Lung microvascular endothelial cell (primary cell): Measurements from ENCODE around the gene OSBPL9. TPM values are rescaled to one million over a fixed set of nuclear protein-coding genes. Genes with fewer than 3 reads are reported as not detected.
"Not testable (repeated sequence)": the region's sequence is repeated elsewhere in the genome, so short reads cannot be mapped to it uniquely, and the experiment has no call there.

Experiments
- DNase-seq, 2 donors: peaks; one replicate each; pipeline versions ENCODE4 v3.0.0 to v3.0.0-alpha.2; 2010; ENCODE audit warnings: low read depth in 2 of 2
- total RNA-seq: library from RNA; depleted of rRNA; stranded (reverse); fragments of >200 nt; gene quantifications from 2 replicates; pipeline ENCODE4 v1.2.1, GENCODE V29; 2014

OSBPL9 gene
- total RNA-seq, 1 donor from 2014 or later, result 79.0 TPM

DNA sequence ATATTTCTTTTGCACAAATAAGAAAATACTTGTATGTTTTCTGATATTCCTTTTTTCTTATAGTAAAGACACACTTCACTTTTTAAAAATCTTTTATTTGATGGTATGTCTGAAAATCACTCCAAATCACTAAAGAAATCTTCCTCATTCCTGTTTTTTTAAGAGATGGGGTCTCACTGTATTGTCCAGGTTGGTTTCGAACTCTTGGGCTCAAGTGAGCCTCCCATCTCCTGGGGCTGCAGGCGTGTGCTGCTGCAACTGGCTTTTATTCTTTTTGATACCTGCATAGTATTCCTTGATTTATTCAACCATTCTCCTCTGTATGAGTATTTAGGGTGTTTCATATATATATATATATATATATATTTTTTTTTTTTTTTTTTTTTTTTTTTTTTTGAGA, 88.1 kb downstream of the OSBPL9 start:
- no peak for DNase-seq

GRCh38 chr1:51708911-51709760, 92.2 kb downstream of the OSBPL9 start:
- DNase-seq, result no peak

- no peak for DNase-seq
Measured at GRCh38 chr1:51709951-51710350, 93.1 kb downstream of the OSBPL9 start.

- no peak for DNase-seq
Measured at GRCh38 chr1:51712590-51712989, 95.7 kb downstream of the OSBPL9 start.

- DNase-seq, result no peak
Measured at GRCh38 chr1:51714374-51715019, 97.6 kb downstream of the OSBPL9 start.

GRCh38 chr1:51715369-51715768, 98.5 kb downstream of the OSBPL9 start:
- DNase-seq, result no peak

DNA sequence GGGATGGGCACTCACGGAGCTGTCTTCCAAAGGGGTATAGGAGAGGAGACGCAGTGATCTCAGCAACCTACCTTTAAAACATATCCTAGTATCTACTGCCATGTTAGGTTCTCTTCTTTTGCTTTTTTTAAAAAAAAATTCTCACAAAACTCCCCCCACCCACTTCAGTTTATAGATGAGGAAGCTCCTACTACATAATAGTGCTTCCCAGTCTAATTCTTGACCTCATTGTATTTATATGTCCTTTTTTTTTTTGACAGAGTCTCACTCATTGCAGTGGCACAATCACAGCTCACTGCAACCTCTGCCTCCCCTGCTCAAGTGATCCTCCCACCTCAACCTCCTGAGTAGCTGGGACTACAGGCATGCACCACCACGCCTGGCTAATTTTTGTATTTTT, 99.9 kb downstream of the OSBPL9 start:
- no peak for DNase-seq

- no peak for DNase-seq
Measured at GRCh38 chr1:51717842-51718241, 101.0 kb downstream of the OSBPL9 start.

DNA sequence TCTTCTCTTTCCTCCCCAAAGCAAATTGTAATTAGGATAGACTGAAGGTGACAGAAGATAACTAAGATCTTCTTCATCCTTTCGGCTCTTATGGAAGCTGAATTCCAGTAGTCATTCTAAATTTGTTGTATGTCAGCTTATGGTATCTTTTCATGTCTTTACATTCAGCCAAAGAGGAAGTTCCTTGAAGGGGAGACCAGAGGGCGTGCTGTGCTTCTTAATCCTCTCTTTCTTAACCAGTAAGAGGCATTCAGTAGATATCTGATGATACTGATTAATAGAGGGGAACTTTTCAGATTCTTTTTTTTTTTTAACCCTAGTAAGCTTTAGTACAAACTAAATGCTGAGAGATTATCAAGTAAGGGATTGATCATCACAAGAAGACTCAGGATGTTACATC, 102.3 kb downstream of the OSBPL9 start:
- DNase-seq, result no peak

DNA sequence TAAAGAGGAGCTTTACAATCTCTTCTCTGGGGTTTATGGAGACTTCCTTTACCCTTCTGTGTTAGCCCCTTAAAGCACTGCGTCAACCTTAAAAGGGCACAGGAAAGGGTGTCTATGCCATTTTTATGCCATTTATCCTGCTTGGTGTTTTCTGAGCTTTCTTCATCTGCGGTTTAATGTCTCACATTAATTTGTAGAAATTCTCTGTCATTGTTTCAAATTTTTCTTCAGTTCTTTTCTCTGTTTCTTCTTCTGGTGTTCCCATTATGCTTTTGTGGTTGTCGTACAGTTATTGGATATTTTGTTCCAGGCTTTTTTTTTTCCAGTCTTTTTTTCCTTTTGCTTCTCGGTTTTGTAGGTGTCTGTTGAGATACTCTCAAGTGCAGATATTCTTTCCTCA, 107.9 kb downstream of the OSBPL9 start:
- no peak for DNase-seq

- no peak for DNase-seq
Measured at GRCh38 chr1:51726051-51726450, 109.2 kb downstream of the OSBPL9 start.

DNA sequence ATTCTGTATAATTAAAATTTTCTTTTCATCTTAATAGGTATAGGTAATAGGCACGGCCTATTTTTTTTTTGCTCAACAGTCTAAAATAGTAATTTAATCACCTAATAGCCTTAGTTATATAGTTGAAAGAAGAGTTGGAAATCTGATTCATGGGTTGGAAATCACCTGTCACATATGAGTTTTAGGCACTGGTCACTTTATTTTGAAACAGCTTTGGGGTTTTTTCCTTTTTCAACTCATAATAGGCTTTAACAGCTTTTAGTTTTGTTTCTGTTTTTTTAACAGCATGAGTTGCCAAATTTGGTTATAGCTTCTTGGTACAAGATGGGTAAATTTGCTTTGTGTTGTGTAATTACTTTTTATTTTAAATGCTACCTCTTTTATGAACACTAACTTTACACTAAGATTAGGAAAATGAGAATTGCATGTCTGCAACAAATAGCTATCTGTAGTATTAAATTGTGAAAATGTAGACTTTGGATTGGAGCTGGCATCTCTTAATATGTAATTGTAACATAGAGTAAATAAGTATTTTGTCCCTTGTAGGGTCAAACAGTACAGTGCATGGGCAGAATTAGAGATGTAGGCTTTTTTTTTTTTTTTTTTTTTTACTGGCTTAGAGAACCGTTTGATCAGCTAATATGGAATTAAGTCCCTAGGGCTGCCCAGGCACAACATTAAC, 109.8 kb downstream of the OSBPL9 start:
- DNase-seq, result no peak

DNA sequence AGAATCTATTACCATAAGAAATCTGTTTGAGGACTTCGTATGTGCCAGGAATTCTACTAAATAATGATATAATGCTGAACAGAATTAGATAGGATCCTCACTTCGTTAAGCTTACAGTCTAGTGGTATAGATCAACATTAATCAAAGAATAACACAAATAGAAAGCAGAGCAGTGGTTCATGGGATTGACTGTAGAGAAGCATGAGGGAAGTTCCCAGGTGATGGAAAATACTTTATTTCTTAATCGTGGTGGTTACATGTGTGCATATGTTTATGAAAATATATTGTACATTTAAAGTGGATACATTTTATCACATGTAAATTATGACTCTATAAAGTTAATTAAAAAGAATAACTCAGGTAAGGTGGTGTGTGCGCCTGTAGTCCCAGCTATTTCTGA, 110.5 kb downstream of the OSBPL9 start:
- DNase-seq, result no peak

DNA sequence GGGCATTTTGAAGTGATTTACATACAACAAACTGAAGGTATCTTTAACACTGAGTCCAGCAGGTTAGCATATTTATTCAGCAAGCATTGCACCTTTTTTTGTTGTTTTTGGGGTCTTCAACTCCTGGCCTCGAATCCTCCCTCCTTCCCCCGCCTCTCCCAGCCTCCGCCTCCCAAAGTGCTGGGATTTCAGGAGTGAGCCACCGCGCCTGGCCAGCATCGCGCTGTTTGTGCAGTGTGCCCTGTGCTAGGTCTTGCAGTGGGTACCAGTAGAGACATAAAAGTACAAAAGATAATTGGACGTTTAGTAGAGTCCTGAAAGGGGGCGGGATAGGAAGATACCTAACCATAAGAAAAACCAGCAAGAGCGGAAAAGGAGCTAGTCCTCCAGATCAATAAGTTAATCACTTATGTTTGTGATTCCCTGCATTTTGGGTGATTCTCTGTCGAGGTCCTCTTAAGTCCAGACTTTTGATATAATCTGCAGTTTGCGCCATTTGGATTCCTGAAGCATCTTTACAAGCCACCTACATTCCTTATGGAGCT, 111.8 kb downstream of the OSBPL9 start:
- DNase-seq, result no peak

GRCh38 chr1:51729156-51729823, 112.4 kb downstream of the OSBPL9 start:
- DNase-seq, result peak; percentile 88 to 92

DNA sequence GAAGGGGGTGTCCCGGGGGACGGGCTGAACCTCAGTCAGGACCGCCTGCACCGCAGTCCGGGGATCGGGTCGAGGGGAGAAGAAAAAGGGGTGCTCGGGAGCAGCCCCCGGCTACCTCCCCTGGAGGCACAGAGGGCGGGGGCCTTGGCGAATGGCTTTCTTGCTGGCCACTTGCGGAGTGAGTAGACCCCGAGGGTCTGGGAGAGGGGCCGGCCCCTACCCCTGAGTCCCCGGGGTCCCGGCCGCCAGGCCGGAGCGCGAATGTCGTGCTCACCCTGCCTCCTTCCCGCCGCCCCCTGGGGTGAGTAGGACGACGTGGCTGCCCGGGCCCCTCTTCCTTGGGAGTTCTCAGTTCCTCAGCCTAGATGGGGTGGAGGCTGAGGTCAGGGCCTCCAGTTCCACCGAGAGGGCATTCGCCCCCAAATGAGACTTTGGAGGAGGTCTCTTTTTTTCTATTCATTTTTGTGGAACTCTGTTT, 113.0 kb downstream of the OSBPL9 start:
- DNase-seq, result peak in 1 of 2 donors; percentile 16

DNA sequence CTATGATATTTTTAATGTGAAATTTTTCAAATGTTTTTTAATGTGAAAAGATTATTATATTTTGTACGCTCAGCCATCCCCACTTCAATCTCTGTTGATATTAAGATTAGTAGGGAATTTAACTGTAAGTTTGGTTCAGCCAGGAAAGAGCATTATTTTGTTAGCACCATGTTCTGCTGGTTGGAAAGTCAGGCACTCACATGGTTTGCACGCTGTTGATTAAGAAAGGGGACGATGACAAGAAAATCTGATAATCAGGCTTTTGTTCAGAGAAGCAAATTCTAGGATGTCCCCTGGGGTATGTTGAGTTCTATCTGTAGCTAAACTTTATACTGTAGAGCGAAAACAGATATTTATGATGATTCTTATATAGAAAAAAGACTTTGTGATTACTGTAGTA, 115.1 kb downstream of the OSBPL9 start:
- DNase-seq, result no peak

- DNase-seq, result no peak
Measured at GRCh38 chr1:51732701-51733425, 116.0 kb downstream of the OSBPL9 start.

- DNase-seq, result not testable (repeated sequence)
Measured at GRCh38 chr1:51733426-51733774, 116.5 kb downstream of the OSBPL9 start.

DNA sequence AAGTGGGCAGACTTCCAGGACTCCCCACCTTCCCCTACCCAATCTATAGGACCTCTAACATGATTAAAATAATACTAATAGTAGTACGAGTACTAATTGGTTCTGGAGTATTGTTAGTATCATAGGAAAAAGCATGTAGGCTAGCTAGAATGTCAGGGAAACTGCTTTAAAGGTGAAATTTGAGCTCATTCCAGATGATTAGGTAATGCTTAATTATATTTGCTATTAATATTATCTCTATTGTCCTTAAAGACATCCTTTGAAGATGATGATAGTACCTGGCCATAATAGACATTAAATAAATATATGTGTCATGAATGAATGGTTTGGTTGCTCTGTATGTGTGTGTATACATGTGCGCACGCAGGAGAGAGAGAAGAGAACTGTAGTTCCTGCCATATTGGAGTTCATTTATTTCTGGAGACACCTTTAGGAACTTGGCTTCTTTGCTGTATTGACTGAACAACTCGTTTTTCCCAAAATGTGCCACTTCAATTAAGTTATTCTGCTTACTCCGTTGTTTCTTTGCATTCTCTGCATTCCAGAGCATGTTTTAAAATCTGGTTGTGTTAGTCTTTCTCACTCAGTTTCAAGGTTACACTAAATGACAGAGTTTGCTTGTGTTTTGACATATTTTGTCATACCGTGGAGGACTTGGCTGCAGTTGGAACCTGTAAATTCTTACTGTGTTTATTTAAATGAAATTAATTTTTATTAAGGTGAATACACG, 117.1 kb downstream of the OSBPL9 start:
- DNase-seq, result peak in 1 of 2 donors; percentile 14
